ENCODE results near the gene NDNF. TPM values are rescaled to one million over a fixed set of nuclear protein-coding genes. Genes with fewer than 3 reads are reported as not detected.

Gene NDNF
- total and polyA plus RNA-seq, 4 donors, result 24.3 to 130 (median 43.9) TPM

DNA sequence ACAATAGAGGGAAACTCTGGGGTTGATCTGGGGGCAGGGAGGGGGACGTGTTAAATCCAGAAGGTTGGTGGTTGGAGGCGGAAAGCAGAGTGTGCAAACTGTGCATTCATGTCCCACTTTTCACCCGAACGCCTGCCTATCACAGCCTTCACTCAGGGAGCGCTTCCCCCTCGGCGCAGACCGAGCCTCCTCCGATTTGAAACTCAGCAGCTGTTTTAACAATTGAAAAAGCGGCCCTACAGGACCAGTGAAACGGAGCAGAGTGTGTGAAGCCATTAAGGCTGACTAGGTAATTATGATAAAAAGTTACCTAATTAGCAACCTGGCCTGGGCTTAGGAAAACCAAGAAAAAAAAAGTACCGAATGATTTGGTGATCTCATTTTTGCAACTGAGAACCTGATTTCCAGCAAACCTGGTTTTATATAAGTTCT lies 685 bp upstream of the NDNF start:
- Histone ChIP-seq H3K4me1 (ENCODE audit: control insufficient read depth, insufficient read depth, low read length) (peaks cover 21% of the 10 kb centered on the region), H3K9me3 (ENCODE audit: control insufficient read depth, insufficient read depth, low read length) (no peaks in the 10 kb centered on the region), H3K27me3 (ENCODE audit: control insufficient read depth, insufficient read depth, low read length) (peaks cover 28% of the 10 kb centered on the region), H3K27ac (ENCODE audit: low read depth, low read length) (peak overlapping the region; percentile 79), H3K36me3 (ENCODE audit: control insufficient read depth, insufficient read depth, low read length) (no peaks in the 10 kb centered on the region), H3K4me3 (ENCODE audit: low read depth, low read length) (peak overlapping the region; percentile 65)
- peak in 2 of 6 donors; percentile 20 to 83 for DNase-seq (ENCODE audit: low read depth in 4 of 6, low spot score in 6 of 6)
- WGBS (ENCODE audit: insufficient coverage), result no CpG with 5 or more reads among the region's 12 CpGs

GRCh38 chr4:121071640-121072223 lies 603 bp downstream of the NDNF start:
- no peaks in the 10 kb centered on the region for H3K9me3 ChIP-seq (ENCODE audit: control insufficient read depth, insufficient read depth, low read length)
- DNase-seq (ENCODE audit: low read depth in 4 of 6, low spot score in 6 of 6), result no peak
- H3K36me3 ChIP-seq (ENCODE audit: control insufficient read depth, insufficient read depth, low read length), result no peaks in the 10 kb centered on the region
- peaks cover 21% of the 10 kb centered on the region for H3K4me1 ChIP-seq (ENCODE audit: control insufficient read depth, insufficient read depth, low read length)
- WGBS (ENCODE audit: insufficient coverage), result under 1% methylated on average over 21 of the region's 34 CpGs
- H3K4me3 ChIP-seq (ENCODE audit: low read depth, low read length), result peak overlapping the region; percentile 65
- peak overlapping the region; percentile 73 for H3K27ac ChIP-seq (ENCODE audit: low read depth, low read length)
- peaks cover 26% of the 10 kb centered on the region for H3K27me3 ChIP-seq (ENCODE audit: control insufficient read depth, insufficient read depth, low read length)

- H3K4me3 ChIP-seq (ENCODE audit: low read depth, low read length), result peak overlapping the region; percentile 65
- peak in 3 of 6 donors; percentile 11 to 63 (median 62) for DNase-seq (ENCODE audit: low read depth in 4 of 6, low spot score in 6 of 6)
- H3K4me1 ChIP-seq (ENCODE audit: control insufficient read depth, insufficient read depth, low read length), result peaks cover 21% of the 10 kb centered on the region
- WGBS (ENCODE audit: insufficient coverage), result 1% methylated on average over 63 of the region's 64 CpGs
- H3K27me3 ChIP-seq (ENCODE audit: control insufficient read depth, insufficient read depth, low read length), result peaks cover 26% of the 10 kb centered on the region
- H3K27ac ChIP-seq (ENCODE audit: low read depth, low read length), result peak overlapping the region; percentile 73
- H3K9me3 ChIP-seq (ENCODE audit: control insufficient read depth, insufficient read depth, low read length), result no peaks in the 10 kb centered on the region
- no peaks in the 10 kb centered on the region for H3K36me3 ChIP-seq (ENCODE audit: control insufficient read depth, insufficient read depth, low read length)
These were observed 1.4 kb downstream of the NDNF start for GRCh38 chr4:121070696-121071639.

- Histone ChIP-seq H3K4me1 (ENCODE audit: control insufficient read depth, insufficient read depth, low read length) (peaks cover 21% of the 10 kb centered on the region), H3K4me3 (ENCODE audit: low read depth, low read length) (peak overlapping the region; percentile 65), H3K27me3 (ENCODE audit: control insufficient read depth, insufficient read depth, low read length) (peaks cover 26% of the 10 kb centered on the region), H3K36me3 (ENCODE audit: control insufficient read depth, insufficient read depth, low read length) (no peaks in the 10 kb centered on the region), H3K9me3 (ENCODE audit: control insufficient read depth, insufficient read depth, low read length) (no peaks in the 10 kb centered on the region), H3K27ac (ENCODE audit: low read depth, low read length) (peak overlapping the region; percentile 73)
- 36% methylated on average over 5 of the region's 12 CpGs for WGBS (ENCODE audit: insufficient coverage)
- DNase-seq (ENCODE audit: low read depth in 4 of 6, low spot score in 6 of 6), result peak in 2 of 6 donors; percentile 38 to 78
These were observed 2.1 kb downstream of the NDNF start for GRCh38 chr4:121070274-121070673.

DNA sequence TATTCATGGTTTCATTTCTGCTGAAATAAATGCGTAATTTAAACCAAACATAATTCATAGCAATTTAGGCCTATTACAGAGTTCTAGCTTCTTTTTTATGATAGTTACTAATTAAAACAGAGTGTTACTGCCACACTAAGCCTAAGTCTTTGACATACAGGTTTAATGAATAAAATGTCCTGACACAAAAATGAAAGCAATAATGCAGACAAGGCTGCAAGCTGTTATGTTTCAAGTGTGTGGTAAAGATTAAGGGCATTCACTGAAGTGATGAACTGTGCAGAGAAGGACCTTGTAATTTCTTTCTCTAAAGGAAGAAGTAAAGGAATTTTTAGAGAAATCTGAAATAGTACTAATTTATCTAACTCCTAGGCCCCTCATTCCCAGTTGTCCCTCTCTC lies 2.9 kb downstream of the NDNF start:
- Histone ChIP-seq H3K4me1 (ENCODE audit: control insufficient read depth, insufficient read depth, low read length) (peaks cover 21% of the 10 kb centered on the region), H3K36me3 (ENCODE audit: control insufficient read depth, insufficient read depth, low read length) (no peaks in the 10 kb centered on the region), H3K4me3 (ENCODE audit: low read depth, low read length) (peak overlapping the region; percentile 65), H3K27ac (ENCODE audit: low read depth, low read length) (no peak overlapping the region), H3K9me3 (ENCODE audit: control insufficient read depth, insufficient read depth, low read length) (no peaks in the 10 kb centered on the region), H3K27me3 (ENCODE audit: control insufficient read depth, insufficient read depth, low read length) (peaks cover 26% of the 10 kb centered on the region)
- peak in 1 of 6 donors; percentile 14 for DNase-seq (ENCODE audit: low read depth in 4 of 6, low spot score in 6 of 6)
- no CpG with 5 or more reads among the region's 1 CpG for WGBS (ENCODE audit: insufficient coverage)

- WGBS (ENCODE audit: insufficient coverage), result no CpG with 5 or more reads among the region's 3 CpGs
- H3K4me3 ChIP-seq (ENCODE audit: low read depth, low read length), result no peak overlapping the region
- no peaks in the 10 kb centered on the region for H3K9me3 ChIP-seq (ENCODE audit: control insufficient read depth, insufficient read depth, low read length)
- H3K27me3 ChIP-seq (ENCODE audit: control insufficient read depth, insufficient read depth, low read length), result no peaks in the 10 kb centered on the region
- DNase-seq (ENCODE audit: low read depth in 4 of 6, low spot score in 6 of 6), result no peak
- no peaks in the 10 kb centered on the region for H3K36me3 ChIP-seq (ENCODE audit: control insufficient read depth, insufficient read depth, low read length)
- H3K27ac ChIP-seq (ENCODE audit: low read depth, low read length), result no peak overlapping the region
- H3K4me1 ChIP-seq (ENCODE audit: control insufficient read depth, insufficient read depth, low read length), result no peaks in the 10 kb centered on the region
These were observed 7.9 kb downstream of the NDNF start for GRCh38 chr4:121064482-121064881.

- H3K4me3 ChIP-seq (ENCODE audit: low read depth, low read length), result no peak overlapping the region
- 67% methylated on average over 3 of the region's 5 CpGs for WGBS (ENCODE audit: insufficient coverage)
- no peaks in the 10 kb centered on the region for H3K4me1 ChIP-seq (ENCODE audit: control insufficient read depth, insufficient read depth, low read length)
- no peaks in the 10 kb centered on the region for H3K36me3 ChIP-seq (ENCODE audit: control insufficient read depth, insufficient read depth, low read length)
- no peaks in the 10 kb centered on the region for H3K9me3 ChIP-seq (ENCODE audit: control insufficient read depth, insufficient read depth, low read length)
- H3K27ac ChIP-seq (ENCODE audit: low read depth, low read length), result no peak overlapping the region
- no peaks in the 10 kb centered on the region for H3K27me3 ChIP-seq (ENCODE audit: control insufficient read depth, insufficient read depth, low read length)
- DNase-seq (ENCODE audit: low read depth in 4 of 6, low spot score in 6 of 6), result no peak
These were observed 9.8 kb downstream of the NDNF start for GRCh38 chr4:121062521-121062920.

DNA sequence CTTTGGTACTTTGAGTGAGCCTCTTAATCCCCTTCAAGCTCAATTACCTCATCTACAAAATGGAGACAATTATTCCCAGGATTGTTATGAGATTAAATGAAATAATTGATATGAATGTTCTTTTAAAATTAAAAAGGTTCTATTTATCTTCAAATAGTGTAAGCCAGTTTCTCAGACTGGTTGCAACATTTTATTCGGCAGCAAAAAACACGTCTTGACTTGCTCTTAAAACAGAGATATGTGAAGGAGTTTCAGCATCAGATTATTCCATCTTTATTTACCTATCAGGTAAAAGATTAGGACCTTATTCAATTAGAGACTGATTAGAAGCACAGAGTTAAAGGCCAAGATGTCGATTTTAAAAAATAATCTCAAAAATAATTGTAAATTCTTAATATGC lies 10.5 kb downstream of the NDNF start:
- H3K27ac ChIP-seq (ENCODE audit: low read depth, low read length), result no peak overlapping the region
- H3K36me3 ChIP-seq (ENCODE audit: control insufficient read depth, insufficient read depth, low read length), result no peaks in the 10 kb centered on the region
- WGBS (ENCODE audit: insufficient coverage), result no CpG with 5 or more reads among the region's 3 CpGs
- no peak overlapping the region for H3K4me3 ChIP-seq (ENCODE audit: low read depth, low read length)
- H3K9me3 ChIP-seq (ENCODE audit: control insufficient read depth, insufficient read depth, low read length), result no peaks in the 10 kb centered on the region
- no peaks in the 10 kb centered on the region for H3K4me1 ChIP-seq (ENCODE audit: control insufficient read depth, insufficient read depth, low read length)
- DNase-seq (ENCODE audit: low read depth in 4 of 6, low spot score in 6 of 6), result no peak
- H3K27me3 ChIP-seq (ENCODE audit: control insufficient read depth, insufficient read depth, low read length), result no peaks in the 10 kb centered on the region

DNA sequence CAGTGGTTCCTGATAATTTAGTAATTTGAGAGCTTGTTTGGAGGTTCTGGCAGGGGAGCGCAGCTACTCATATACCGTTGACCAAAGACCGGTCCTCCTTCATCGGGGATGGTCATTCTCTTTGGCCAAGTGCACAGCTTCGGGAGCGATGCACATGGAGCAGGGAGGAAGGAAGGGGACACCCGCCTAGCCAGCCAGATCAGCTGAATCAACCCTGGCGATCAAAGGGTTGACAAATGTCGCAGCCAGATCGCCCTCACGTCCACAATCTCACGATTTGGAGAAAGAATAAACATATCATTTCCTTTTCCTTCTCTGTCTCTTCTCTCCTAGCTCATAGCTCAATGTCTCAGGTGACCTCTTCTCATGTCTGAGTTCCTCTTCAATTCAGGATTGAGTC lies 11.1 kb downstream of the NDNF start:
- Histone ChIP-seq H3K27me3 (ENCODE audit: control insufficient read depth, insufficient read depth, low read length) (no peaks in the 10 kb centered on the region), H3K9me3 (ENCODE audit: control insufficient read depth, insufficient read depth, low read length) (no peaks in the 10 kb centered on the region), H3K27ac (ENCODE audit: low read depth, low read length) (no peak overlapping the region), H3K36me3 (ENCODE audit: control insufficient read depth, insufficient read depth, low read length) (no peaks in the 10 kb centered on the region), H3K4me3 (ENCODE audit: low read depth, low read length) (no peak overlapping the region), H3K4me1 (ENCODE audit: control insufficient read depth, insufficient read depth, low read length) (no peaks in the 10 kb centered on the region)
- no peak for DNase-seq (ENCODE audit: low read depth in 4 of 6, low spot score in 6 of 6)
- 98% methylated on average over 11 of the region's 12 CpGs for WGBS (ENCODE audit: insufficient coverage)

Measured in spinal cord (tissue), 10 donors.